T-helper 1 cell treated with Interleukin-12 subunit alpha and Interleukin-12 subunit beta and Interleukin-4 antibody, amounts not matched to agents 30 μg/mL and 1 μg/mL, for 36 hours (primary cell): ENCODE measurements around the gene ZP3.
"Not testable (repeated sequence)": the region's sequence is repeated elsewhere in the genome, so short reads cannot be mapped to it uniquely, and the experiment has no call there.

Experiments
- H3K27ac Mint-ChIP-seq: one replicate; pipeline ENCODE4 v1.8.0; 2021; ENCODE audit warnings: mild to moderate bottlenecking, mixed read lengths
- H3K27me3 Mint-ChIP-seq: one replicate; pipeline ENCODE4 v1.8.0; 2021; ENCODE audit warnings: low read depth, mixed read lengths
- H3K36me3 Mint-ChIP-seq: one replicate; pipeline ENCODE4 v1.8.0; 2021; ENCODE audit warnings: low read depth, mixed read lengths
- H3K4me1 Mint-ChIP-seq: one replicate; pipeline ENCODE4 v1.8.0; 2021; ENCODE audit warnings: low read depth, mixed read lengths
- H3K4me3 Mint-ChIP-seq: one replicate; pipeline ENCODE4 v1.8.0; 2021; ENCODE audit warnings: mild to moderate bottlenecking, moderate library complexity, mixed read lengths
- H3K9me3 Mint-ChIP-seq: one replicate; pipeline ENCODE4 v1.8.0; 2021; ENCODE audit warnings: mixed read lengths

The ZP3 gene

DNA sequence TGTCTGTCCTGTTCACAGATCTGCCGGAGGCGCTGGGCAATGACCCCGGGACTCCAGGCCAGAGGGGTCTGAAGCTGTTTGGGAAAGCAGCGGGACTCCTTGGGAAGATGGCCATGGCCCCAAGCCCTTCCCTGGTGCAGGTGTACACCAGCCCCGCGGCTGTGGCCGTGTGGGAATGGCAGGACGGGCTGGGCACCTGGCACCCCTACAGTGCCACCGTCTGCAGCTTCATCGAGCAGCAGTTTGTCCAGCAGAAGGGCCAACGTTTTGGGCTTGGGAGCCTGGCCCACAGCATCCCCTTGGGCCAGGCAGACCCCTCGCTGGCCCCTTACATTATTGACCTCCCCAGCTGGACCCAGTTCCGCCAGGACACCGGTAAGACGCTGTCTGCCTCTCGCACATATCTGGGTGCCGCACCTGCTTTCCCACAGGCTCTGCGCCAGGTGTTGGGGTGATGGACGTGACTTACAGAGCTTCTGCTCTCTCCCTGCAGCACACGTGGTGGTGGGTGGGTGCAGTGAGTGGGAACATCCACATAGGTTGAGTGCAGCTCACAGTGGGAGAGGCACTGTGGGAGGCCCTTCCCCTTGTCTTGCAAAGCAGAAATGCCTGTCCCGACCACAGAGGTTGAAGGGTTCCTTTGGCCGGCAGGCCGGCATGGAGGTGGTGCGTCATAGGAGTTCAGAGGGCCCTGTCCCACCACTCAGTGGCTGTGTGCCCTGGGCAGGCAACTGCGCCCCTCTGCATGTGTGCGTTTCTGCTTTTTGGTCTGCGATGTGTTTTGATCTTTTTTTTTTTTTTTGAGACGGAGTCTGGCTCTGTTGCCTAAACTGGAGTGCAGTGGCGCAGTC, 55.9 kb downstream of the ZP3 start:
- H3K27ac Mint-ChIP-seq, H3K4me3 Mint-ChIP-seq, H3K4me1 Mint-ChIP-seq, H3K36me3 Mint-ChIP-seq, H3K9me3 Mint-ChIP-seq, H3K27me3 Mint-ChIP-seq: not testable (repeated sequence)

DNA sequence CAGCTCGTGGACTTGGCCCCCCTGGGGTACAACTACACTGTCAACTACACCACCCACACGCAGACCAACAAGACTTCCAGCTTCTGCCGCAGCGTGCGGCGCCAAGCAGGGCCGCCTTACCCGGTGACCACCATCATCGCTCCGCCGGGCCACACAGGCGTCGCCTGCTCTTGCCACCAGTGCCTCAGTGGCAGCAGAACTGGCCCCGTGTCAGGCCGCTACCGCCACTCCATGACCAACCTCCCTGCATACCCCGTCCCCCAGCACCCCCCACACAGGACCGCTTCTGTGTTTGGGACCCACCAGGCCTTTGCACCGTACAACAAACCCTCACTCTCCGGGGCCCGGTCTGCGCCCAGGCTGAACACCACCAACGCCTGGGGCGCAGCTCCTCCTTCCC, 57.9 kb downstream of the ZP3 start:
- not testable (repeated sequence) for H3K27ac Mint-ChIP-seq, H3K4me1 Mint-ChIP-seq, H3K9me3 Mint-ChIP-seq, H3K36me3 Mint-ChIP-seq, H3K4me3 Mint-ChIP-seq, H3K27me3 Mint-ChIP-seq

DNA sequence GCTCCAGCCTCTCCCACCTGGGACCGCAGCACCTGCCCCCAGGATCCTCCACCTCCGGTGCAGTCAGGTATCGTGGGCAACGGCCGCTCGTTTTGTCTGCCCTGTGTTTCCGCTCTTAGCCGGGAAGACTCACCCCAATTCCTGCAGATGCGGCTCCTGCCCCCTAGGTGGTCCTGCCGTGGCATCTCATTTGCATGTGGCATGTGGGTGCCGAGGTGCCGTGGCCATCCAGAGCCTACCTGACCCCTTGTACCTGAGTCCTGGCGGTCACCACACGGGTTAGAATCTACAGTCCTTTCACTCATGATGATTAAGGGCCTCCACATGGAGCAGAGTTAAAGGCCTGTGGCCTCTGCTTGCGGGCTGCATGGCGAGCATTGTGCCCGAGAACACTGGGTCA, 58.3 kb downstream of the ZP3 start:
- H3K27me3 Mint-ChIP-seq, H3K27ac Mint-ChIP-seq: not testable (repeated sequence)

DNA sequence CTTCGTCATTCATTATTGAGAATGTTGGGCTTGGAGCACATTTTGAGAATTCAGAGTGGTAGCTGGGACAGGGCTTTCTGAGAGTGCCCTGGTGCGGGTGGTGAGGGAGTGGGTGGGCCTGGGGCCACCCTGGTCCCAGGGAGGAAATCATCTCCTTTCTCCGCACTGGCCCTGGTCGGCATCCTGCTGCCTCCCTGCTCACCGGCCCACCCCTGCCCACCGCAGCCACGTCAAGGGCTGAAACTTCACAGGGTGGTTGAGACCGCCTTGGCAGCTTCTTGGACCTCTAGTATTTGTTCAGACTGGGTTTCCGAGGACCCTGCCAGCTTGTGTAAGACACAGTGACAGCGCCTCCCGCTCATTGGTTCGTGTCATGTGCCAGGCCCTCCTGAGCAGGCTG, 59.7 kb downstream of the ZP3 start:
- H3K4me3 Mint-ChIP-seq, H3K27me3 Mint-ChIP-seq, H3K36me3 Mint-ChIP-seq, H3K27ac Mint-ChIP-seq, H3K4me1 Mint-ChIP-seq, H3K9me3 Mint-ChIP-seq: not testable (repeated sequence)

More for the DNA sequence above, 58.3 kb downstream of the ZP3 start:
- not testable (repeated sequence) for H3K36me3 Mint-ChIP-seq, H3K9me3 Mint-ChIP-seq, H3K4me1 Mint-ChIP-seq, H3K4me3 Mint-ChIP-seq

DNA sequence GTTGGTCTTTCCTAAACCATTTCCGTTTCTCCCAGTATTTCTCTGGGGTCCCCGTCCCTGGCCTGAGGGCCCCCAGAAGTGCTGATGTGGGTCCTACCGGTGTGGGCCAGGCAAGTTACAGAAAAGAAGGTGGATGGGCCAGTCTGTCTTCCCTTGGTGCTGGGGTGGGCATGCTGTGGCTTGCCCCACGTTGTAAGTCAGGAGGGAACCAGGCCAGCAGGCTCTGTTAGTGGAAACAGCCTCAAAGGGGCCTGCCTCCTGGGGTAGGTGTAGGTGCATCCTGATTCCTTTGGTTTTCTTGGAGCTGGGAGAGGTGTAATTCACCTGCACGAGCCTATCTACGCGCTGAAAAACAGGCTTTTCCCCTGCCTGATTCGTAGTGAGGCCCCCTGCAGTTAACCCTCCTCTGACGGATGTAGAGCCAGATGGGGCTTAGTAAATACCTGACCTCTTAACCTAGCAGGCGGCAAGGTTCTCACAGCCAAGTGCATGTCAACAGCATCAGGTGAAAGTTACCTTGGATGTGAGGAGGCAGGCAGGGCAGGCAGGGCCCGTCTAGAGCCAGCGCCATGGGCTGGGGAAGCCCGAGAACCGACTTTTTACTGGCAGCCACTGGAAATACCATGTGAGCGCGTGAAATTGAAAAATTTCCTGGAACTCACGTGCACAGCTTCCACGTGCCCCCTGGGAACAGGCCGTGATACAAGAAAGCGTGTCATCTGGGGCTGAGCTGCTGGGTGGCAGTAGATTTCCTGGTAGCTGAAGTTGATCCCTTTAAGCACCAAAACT, 61.3 kb downstream of the ZP3 start:
- H3K4me3 Mint-ChIP-seq, H3K27me3 Mint-ChIP-seq, H3K27ac Mint-ChIP-seq, H3K36me3 Mint-ChIP-seq, H3K4me1 Mint-ChIP-seq, H3K9me3 Mint-ChIP-seq: not testable (repeated sequence)

DNA sequence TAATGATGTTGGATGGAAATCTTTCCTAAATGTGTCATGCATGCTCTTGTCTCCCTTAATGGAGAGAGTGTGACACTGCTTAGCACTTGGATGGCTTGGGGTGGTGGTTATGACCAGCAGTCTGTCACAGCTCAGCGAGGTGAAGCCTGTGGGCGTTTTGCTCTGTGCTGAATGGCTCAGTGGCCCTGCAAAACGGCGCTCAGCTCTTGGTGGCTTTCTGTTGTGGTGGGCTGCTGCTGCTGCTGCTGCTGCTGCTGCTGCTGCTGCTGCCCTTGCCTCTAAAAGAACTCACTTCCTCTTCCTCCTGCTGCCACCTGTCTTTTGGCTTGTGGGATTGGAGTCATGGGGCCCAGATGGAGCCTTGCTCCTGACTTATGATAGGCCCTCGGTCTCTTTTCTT, 61.9 kb downstream of the ZP3 start:
- Mint-ChIP-seq H3K27ac (peak overlapping the region; percentile 79), H3K4me3 (peak overlapping the region; percentile 25)
- not testable (repeated sequence) for H3K36me3 Mint-ChIP-seq, H3K9me3 Mint-ChIP-seq, H3K27me3 Mint-ChIP-seq, H3K4me1 Mint-ChIP-seq

DNA sequence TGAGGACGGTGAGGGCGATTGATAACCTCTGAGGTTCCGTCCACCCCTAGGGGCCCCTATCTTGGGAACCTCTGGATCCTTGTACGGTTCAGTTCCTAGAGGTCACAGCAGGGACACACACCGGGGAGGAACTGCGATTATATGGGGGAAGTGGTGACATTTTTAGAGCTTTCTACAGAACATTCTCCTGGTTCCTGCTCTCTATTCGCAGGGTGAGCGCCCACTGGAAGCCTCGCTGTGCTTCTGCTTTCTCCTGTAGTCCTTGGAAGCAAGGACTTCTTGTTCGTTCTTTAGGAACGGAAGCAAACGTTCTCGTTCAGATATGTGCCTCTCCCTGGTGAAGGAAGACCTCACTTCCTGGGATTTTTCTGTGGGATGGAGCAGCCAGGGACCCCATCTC, 63.2 kb downstream of the ZP3 start:
- H3K27ac Mint-ChIP-seq, H3K9me3 Mint-ChIP-seq, H3K36me3 Mint-ChIP-seq, H3K4me1 Mint-ChIP-seq, H3K4me3 Mint-ChIP-seq, H3K27me3 Mint-ChIP-seq: not testable (repeated sequence)
